Adrenal gland (tissue), 12 donors: ENCODE results near the gene PCNX2. TPM values are rescaled to one million over a fixed set of nuclear protein-coding genes. Genes with fewer than 3 reads are reported as not detected.

Experiments used
- DNase-seq, 7 donors: peaks; one replicate each; pipeline ENCODE4 v3.0.0-alpha.2; 2019 to 2020
- H3K27ac ChIP-seq, 5 donors: fragments of 200-600 bp; sonication (generic) in 4 of 5; 1 replicate in 3 of 5; 2 replicates in 2 of 5; pipeline versions ENCODE4 v1.5.1 to v1.8.0; 2016 to 2020; ENCODE audit warnings: mild to moderate bottlenecking in 1 of 5
- H3K27me3 ChIP-seq: fragments of 200-600 bp; 2 replicates; pipeline ENCODE4 v1.8.0; 2021
- H3K36me3 ChIP-seq, 2 donors: fragments of 200-600 bp; replicated peaks in 1 of 2; 1 replicate in 1 of 2; 2 replicates in 1 of 2; pipeline versions ENCODE4 v1.5.1 to v1.8.0; 2018 to 2022
- H3K4me1 ChIP-seq, 2 donors: fragments of 200-600 bp; replicated peaks in 1 of 2; 1 replicate in 1 of 2; 2 replicates in 1 of 2; pipeline versions ENCODE4 v1.5.1 to v1.8.0; 2018 to 2021
- H3K4me3 ChIP-seq, 4 donors: fragments of 200-600 bp; sonication (generic) in 3 of 4; one replicate each; pipeline ENCODE4 v1.5.1; 2016 to 2018
- H3K9me3 ChIP-seq, 3 donors: fragments of 200-600 bp; sonication (generic) in 1 of 3; replicated peaks in 1 of 3; 1 replicate in 2 of 3; 2 replicates in 1 of 3; pipeline versions ENCODE4 v1.5.1 to v1.8.0; 2016 to 2021
- POLR2A ChIP-seq, 2 donors: fragments of 450-650 bp; IDR thresholded peaks; one replicate each; pipeline ENCODE4 v1.6.1; 2017; ENCODE audit warnings: antibody characterized with exemption in 2 of 2, mild to moderate bottlenecking in 2 of 2, moderate library complexity in 1 of 2
- WGBS, 4 donors: extraction: QIAGEN DNeasy Blood & Tissue Kit in 2 of 4; methylation state at CpG; one replicate each; pipeline versions ENCODE4 v1.1.5 to v1.1.7; 2013 to 2017; 5-methylcytosine and 5-hydroxymethylcytosine counted together
- intact Hi-C, 2 donors: fragments of 100-400 bp; cut with DNase I; formaldehyde crosslinking; loops; one replicate each; pipeline versions ENCODE4 v1.14.1 to v1.15.0; 2022 to 2023
- polyA plus RNA-seq, 3 donors: library from polyadenylated mRNA; stranded (reverse); fragments of 200-250 nt in 2 of 3; fragments of 350-450 nt in 1 of 3; fragmentation: Illumina TruSeq in 1 of 3; extraction: RNeasy Lipid Tissue Mini Kit (QIAGEN cat#74804) in 1 of 3; gene quantifications; one replicate each; pipeline ENCODE4 v1.2.3, GENCODE V29; 2013 to 2014
- total RNA-seq, 9 donors: library from RNA; depleted of rRNA in 4 of 9; stranded (reverse); fragments of >200 nt in 4 of 9; fragments of 120-200 nt in 1 of 9; fragmentation: NEBNext Ultra II Directional in 1 of 9; extraction: Animal tissue kit (Norgen Biotek cat#: 25700) in 1 of 9; gene quantifications; one replicate each; pipeline versions ENCODE4 v1.1.0 to v1.2.4, GENCODE V29; 2013 to 2023
- TF ChIP-seq, protein P1 (sequence below), 6 experiments: fragments of 450-650 bp in 4 of 6; fragments of 200-600 bp in 2 of 6; sonication (generic) in 1 of 6; IDR thresholded peaks; 1 replicate in 5 of 6; 2 replicates in 1 of 6; pipeline versions ENCODE4 v1.5.1 to v1.8.0; 2016 to 2021; ENCODE audit warnings: antibody characterized with exemption in 6 of 6, mild to moderate bottlenecking in 2 of 6, moderate library complexity in 1 of 6
- donor health status: healthy with polysubstance abuse.
- donor health status: Bipolar disorder and iron deficiency.
- donor health status: DM: yes; HTN: yes; CAD: no.
- donor health status: DM: no; HTN: no; CAD: no.
- donor health status: DM: no; HTN: no; CAD: no.
- donor health status: DM: yes; HTN: yes; CAD: no.

PCNX2 gene
- total and polyA plus RNA-seq, 12 donors = 2.2 to 14.5 (median 5.5) TPM

DNA sequence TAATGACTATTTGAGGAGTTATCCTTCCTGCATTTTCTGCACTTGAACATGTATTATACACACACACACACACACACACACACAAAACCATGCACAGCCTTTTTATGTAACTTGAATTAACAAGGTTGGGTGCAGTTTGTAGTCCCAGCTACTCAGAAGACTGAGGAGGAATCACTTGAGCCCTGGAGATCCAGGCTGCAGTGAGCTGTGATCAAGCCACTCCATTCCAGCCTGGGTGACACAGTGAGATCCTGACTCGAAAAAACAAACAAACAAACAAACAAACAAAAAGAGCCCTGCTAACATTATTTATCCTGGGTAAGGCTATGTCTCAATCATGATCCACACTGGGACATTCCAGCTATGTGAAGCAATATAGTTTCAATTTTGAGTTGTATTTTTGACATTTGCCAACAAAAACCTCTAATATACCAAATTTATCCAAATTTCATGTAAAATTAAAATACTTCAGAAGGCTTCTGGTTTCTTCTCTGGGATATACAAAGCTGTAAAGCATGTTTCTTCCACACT lies 188.3 kb downstream of the PCNX2 start:
- intact Hi-C loops = no loop called here
- no peak overlapping the region for H3K4me3 ChIP-seq
- H3K4me1 ChIP-seq = peaks cover 0 to 3% of the 10 kb centered on the region in 2 donors
- TF ChIP-seq, protein P1, sequence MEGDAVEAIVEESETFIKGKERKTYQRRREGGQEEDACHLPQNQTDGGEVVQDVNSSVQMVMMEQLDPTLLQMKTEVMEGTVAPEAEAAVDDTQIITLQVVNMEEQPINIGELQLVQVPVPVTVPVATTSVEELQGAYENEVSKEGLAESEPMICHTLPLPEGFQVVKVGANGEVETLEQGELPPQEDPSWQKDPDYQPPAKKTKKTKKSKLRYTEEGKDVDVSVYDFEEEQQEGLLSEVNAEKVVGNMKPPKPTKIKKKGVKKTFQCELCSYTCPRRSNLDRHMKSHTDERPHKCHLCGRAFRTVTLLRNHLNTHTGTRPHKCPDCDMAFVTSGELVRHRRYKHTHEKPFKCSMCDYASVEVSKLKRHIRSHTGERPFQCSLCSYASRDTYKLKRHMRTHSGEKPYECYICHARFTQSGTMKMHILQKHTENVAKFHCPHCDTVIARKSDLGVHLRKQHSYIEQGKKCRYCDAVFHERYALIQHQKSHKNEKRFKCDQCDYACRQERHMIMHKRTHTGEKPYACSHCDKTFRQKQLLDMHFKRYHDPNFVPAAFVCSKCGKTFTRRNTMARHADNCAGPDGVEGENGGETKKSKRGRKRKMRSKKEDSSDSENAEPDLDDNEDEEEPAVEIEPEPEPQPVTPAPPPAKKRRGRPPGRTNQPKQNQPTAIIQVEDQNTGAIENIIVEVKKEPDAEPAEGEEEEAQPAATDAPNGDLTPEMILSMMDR (IDR thresholded peaks at IDR 0.05) = no peak
- no peak for TF ChIP-seq POLR2A (IDR thresholded peaks at IDR 0.05)
- no peak for DNase-seq
- no peaks in the 10 kb centered on the region for H3K27me3 ChIP-seq
- H3K9me3 ChIP-seq = no peaks in the 10 kb centered on the region
- 55 to 80% (median 62%) methylated on average over 1 of the region's 1 CpG for WGBS, 4 donors
- H3K36me3 ChIP-seq = no peaks in the 10 kb centered on the region
- H3K27ac ChIP-seq = no peak overlapping the region

DNA sequence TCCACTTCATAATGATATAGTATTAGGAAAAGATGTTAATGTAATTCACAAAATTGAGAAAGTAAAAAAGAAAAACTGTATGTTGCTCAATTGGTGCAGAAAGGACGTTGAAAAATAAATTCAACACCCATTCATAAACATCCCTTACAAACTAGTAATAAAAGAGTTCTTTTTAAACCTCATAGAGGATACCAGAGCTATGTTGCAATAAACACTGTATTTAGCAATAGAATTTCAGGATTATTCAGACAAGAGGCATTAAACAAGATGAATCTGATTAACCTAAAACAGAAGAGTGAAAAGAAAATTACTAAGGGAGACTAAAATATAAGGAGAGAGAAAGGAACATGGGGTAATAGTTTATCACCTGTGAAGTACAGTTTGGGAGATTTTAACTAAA lies 190.3 kb downstream of the PCNX2 start:
- Histone ChIP-seq H3K4me3 (no peak overlapping the region), H3K9me3 (no peaks in the 10 kb centered on the region), H3K27me3 (no peaks in the 10 kb centered on the region), H3K36me3 (no peaks in the 10 kb centered on the region), H3K27ac (no peak overlapping the region), H3K4me1 (no peaks in the 10 kb centered on the region)
- 62 to 70% (median 65%) methylated on average over 1 of the region's 1 CpG for WGBS, 4 donors
- TF ChIP-seq, protein P1 (IDR thresholded peaks at IDR 0.05) = no peak
- TF ChIP-seq POLR2A (IDR thresholded peaks at IDR 0.05) = no peak
- intact Hi-C loops = no loop called here
- DNase-seq = no peak

DNA sequence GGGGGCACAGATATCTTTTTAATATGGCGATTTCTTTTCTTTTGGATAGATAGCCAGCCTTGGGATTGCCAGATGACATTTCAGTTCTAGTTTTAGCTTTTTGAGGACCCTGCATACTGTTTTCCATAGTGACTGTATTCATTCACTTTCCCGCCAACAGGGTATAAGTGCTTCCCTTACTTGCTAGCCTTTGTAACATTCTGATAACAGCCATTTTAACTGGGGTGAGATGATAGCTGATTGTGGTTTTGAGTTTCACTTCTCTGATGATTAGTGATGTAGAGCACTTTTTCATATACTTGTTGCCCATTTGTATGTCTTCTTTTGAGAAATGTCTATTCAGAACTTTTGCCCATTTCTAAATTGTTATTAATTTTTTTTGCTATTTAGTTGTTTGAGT lies 193.2 kb downstream of the PCNX2 start:
- TF ChIP-seq, protein P1 (IDR thresholded peaks at IDR 0.05) = no peak
- no peak for DNase-seq
- no peaks in the 10 kb centered on the region for H3K36me3 ChIP-seq
- intact Hi-C loops = no loop called here
- 89 to 98% (median 93%) methylated on average over 2 of the region's 2 CpGs for WGBS, 4 donors
- H3K4me1 ChIP-seq = no peaks in the 10 kb centered on the region
- no peak overlapping the region for H3K4me3 ChIP-seq
- H3K27me3 ChIP-seq = no peaks in the 10 kb centered on the region
- no peak overlapping the region for H3K27ac ChIP-seq
- no peaks in the 10 kb centered on the region for H3K9me3 ChIP-seq

DNA sequence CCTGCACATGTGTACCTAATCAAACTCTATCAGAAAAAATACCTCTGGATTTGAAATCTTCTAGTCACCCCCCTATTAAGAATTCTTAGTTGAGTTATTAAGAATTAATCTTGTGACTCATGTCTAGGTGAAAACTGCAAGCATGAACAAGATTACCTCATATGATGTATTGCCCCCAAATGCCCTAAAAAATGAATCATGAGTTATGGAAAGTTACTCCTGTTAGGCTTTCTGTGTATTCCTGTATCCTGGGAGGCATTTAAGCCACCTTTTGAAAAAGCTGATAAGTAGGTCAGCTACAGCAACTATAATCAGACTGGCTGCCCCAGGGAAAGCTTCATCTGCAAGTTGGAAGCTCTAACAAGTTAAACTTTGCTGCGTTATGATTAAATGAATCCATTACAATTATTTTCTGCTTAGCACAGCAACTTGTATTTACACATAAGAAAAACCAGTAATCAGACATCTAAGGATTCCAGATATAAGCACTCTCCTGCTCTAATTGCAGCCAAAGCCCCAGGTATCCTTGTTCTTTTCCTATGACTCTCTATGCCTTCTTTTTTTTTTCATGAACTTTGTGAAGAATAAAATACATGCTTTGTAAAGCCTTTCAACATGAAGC lies 197.5 kb downstream of the PCNX2 start:
- TF ChIP-seq POLR2A (IDR thresholded peaks at IDR 0.05) = no peak
- TF ChIP-seq, protein P1 (IDR thresholded peaks at IDR 0.05) = no peak
- H3K4me3 ChIP-seq = no peak overlapping the region
- no peaks in the 10 kb centered on the region for H3K9me3 ChIP-seq
- 63 to 86% (median 70%) methylated on average over 1 of the region's 1 CpG for WGBS, 4 donors
- no peaks in the 10 kb centered on the region for H3K27me3 ChIP-seq
- intact Hi-C loops = no loop called here
- H3K27ac ChIP-seq = no peak overlapping the region
- H3K36me3 ChIP-seq = no peaks in the 10 kb centered on the region
- DNase-seq = no peak
- no peaks in the 10 kb centered on the region for H3K4me1 ChIP-seq
